Measurements from ENCODE around the gene RAB3GAP2. TPM values are rescaled to one million over a fixed set of nuclear protein-coding genes. Genes with fewer than 3 reads are reported as not detected.
"Not testable (repeated sequence)": the region's sequence is repeated elsewhere in the genome, so short reads cannot be mapped to it uniquely, and the experiment has no call there.

The RAB3GAP2 gene
- total and polyA plus RNA-seq, 2 experiments from 2014 or later, result 15.8 to 22.6 TPM

DNA sequence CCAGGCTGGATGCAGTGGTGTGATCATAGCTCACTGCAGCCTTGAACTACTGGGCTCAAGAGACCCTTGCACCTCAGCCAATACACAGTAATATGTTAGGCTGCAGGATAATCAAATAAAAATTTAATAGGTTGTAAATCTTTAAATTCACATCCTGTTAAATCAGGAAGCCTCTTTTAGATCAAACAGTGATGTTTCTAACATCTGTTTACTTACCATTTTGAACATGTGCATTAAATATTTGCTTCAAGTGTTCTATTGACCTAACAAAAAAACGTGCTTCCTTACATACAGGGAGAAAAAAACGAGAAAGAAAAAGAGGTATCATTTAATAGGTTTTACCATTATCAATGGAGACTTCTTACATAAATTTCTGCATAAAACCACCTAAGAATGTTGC is 107.7 kb downstream of the RAB3GAP2 start:
- no peak overlapping the region for H3K27ac ChIP-seq
- no peak for TF ChIP-seq EZH2 (IDR thresholded peaks at IDR 0.05; ENCODE audit: insufficient read depth, poor library complexity, severe bottlenecking)
- no peak for TF ChIP-seq EZH2phosphoT487 (IDR thresholded peaks at IDR 0.05; ENCODE audit: insufficient read depth, low read depth)
- H3K9me3 ChIP-seq (ENCODE audit: low read depth), result no peaks in the 10 kb centered on the region
- no peaks in the 10 kb centered on the region for H3F3A ChIP-seq (ENCODE audit: insufficient read depth)
- no peak overlapping the region for H3K4me2 ChIP-seq (ENCODE audit: unreplicated experiment)
- no peak overlapping the region for H3K4me3 ChIP-seq
- H3K9ac ChIP-seq, result no peak overlapping the region
- in situ Hi-C loops (cut with MboI), result no loop called here
- 0 out of 2 replicates have a peak, but pooled peaks cover 9% of the 10 kb centered on the region for H3K79me2 ChIP-seq (ENCODE audit: insufficient read depth)
- no peak for DNase-seq
- H3K4me1 ChIP-seq (ENCODE audit: insufficient read depth), result no peaks in the 10 kb centered on the region
- 2 to 8% methylated on average over 2 of the region's 2 CpGs for WGBS, 2 experiments (ENCODE audit: low coverage in 1 of 2, low lambda C conversion rate in 2 of 2, missing lambda C conversion rate in 2 of 2)
- no peaks in the 10 kb centered on the region for H3K27me3 ChIP-seq (replicated peaks; ENCODE audit: insufficient read depth)
- peaks cover 62% of the 10 kb centered on the region for H3K36me3 ChIP-seq (ENCODE audit: low read depth)
- H4K20me1 ChIP-seq (ENCODE audit: insufficient read depth), result no peaks in the 10 kb centered on the region
- H3K9me2 ChIP-seq (ENCODE audit: insufficient read depth), result no peaks in the 10 kb centered on the region
- no peak overlapping the region for H2AFZ ChIP-seq

GRCh38 chr1:220164116-220164515 is 108.1 kb downstream of the RAB3GAP2 start:
- Histone ChIP-seq H3K27me3 (replicated peaks; ENCODE audit: insufficient read depth) (no peaks in the 10 kb centered on the region), H3K9ac (no peak overlapping the region), H2AFZ (no peak overlapping the region), H3K79me2 (ENCODE audit: insufficient read depth) (0 out of 2 replicates have a peak, but pooled peaks cover 6% of the 10 kb centered on the region), H3K9me3 (ENCODE audit: low read depth) (no peaks in the 10 kb centered on the region), H4K20me1 (ENCODE audit: insufficient read depth) (no peaks in the 10 kb centered on the region), H3K36me3 (ENCODE audit: low read depth) (peaks cover 62% of the 10 kb centered on the region), H3K4me3 (no peak overlapping the region), H3K9me2 (ENCODE audit: insufficient read depth) (no peaks in the 10 kb centered on the region), H3K27ac (no peak overlapping the region), H3F3A (ENCODE audit: insufficient read depth) (no peaks in the 10 kb centered on the region), H3K4me2 (ENCODE audit: unreplicated experiment) (no peak overlapping the region), H3K4me1 (ENCODE audit: insufficient read depth) (no peaks in the 10 kb centered on the region)
- no peak for DNase-seq
- 100% methylated on average over 1 of the region's 1 CpG for WGBS, 2 experiments (ENCODE audit: low coverage in 1 of 2, low lambda C conversion rate in 2 of 2, missing lambda C conversion rate in 2 of 2)
- TF ChIP-seq EZH2 (IDR thresholded peaks at IDR 0.05; ENCODE audit: insufficient read depth, poor library complexity, severe bottlenecking), result no peak
- no peak for TF ChIP-seq EZH2phosphoT487 (IDR thresholded peaks at IDR 0.05; ENCODE audit: insufficient read depth, low read depth)
- in situ Hi-C loops (cut with MboI), result no loop called here

DNA sequence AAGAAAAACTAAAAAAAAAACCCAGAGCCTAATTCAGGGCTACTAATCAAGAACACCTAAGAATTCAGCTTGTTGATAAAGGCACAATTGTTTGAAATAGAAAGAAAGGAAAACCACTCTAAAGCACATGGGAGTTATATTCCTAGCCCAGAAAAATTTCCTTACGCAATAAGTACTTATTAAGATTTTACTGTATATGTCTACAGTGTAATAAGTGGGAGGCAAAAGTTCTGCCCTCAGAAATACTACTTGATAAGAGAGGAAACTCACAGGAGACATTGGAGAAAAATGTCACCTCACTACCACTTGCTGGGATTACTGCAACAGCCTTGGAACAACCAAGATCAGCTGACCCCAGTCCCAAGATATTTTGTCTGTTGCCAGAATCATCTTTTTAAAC is 112.2 kb downstream of the RAB3GAP2 start:
- Histone ChIP-seq H3K9ac (no peak overlapping the region), H4K20me1 (ENCODE audit: insufficient read depth) (no peaks in the 10 kb centered on the region), H3K27ac (no peak overlapping the region), H3K9me2 (ENCODE audit: insufficient read depth) (no peaks in the 10 kb centered on the region), H3K79me2 (ENCODE audit: insufficient read depth) (no peaks in the 10 kb centered on the region), H3F3A (ENCODE audit: insufficient read depth) (no peaks in the 10 kb centered on the region), H3K4me2 (ENCODE audit: unreplicated experiment) (no peak overlapping the region), H3K36me3 (ENCODE audit: low read depth) (peaks cover 65% of the 10 kb centered on the region), H3K27me3 (replicated peaks; ENCODE audit: insufficient read depth) (no peaks in the 10 kb centered on the region), H3K9me3 (ENCODE audit: low read depth) (no peaks in the 10 kb centered on the region), H2AFZ (no peak overlapping the region), H3K4me3 (no peak overlapping the region), H3K4me1 (ENCODE audit: insufficient read depth) (no peaks in the 10 kb centered on the region)
- in situ Hi-C loops (cut with MboI), result no loop called here
- 96 to 100% methylated on average over 1 of the region's 1 CpG for WGBS, 2 experiments (ENCODE audit: low coverage in 1 of 2, low lambda C conversion rate in 2 of 2, missing lambda C conversion rate in 2 of 2)
- TF ChIP-seq EZH2phosphoT487 (IDR thresholded peaks at IDR 0.05; ENCODE audit: insufficient read depth, low read depth) (no peak), EZH2 (IDR thresholded peaks at IDR 0.05; ENCODE audit: insufficient read depth, poor library complexity, severe bottlenecking) (no peak)
- no peak for DNase-seq

- Histone ChIP-seq H3K4me3 (no peak overlapping the region), H3K9ac (no peak overlapping the region), H3K27ac (no peak overlapping the region), H4K20me1 (ENCODE audit: insufficient read depth) (no peaks in the 10 kb centered on the region), H3K9me3 (ENCODE audit: low read depth) (no peaks in the 10 kb centered on the region), H3F3A (ENCODE audit: insufficient read depth) (no peaks in the 10 kb centered on the region), H2AFZ (no peak overlapping the region), H3K4me1 (ENCODE audit: insufficient read depth) (no peaks in the 10 kb centered on the region), H3K9me2 (ENCODE audit: insufficient read depth) (no peaks in the 10 kb centered on the region), H3K4me2 (ENCODE audit: unreplicated experiment) (no peak overlapping the region), H3K27me3 (replicated peaks; ENCODE audit: insufficient read depth) (no peaks in the 10 kb centered on the region), H3K36me3 (ENCODE audit: low read depth) (peaks cover 61% of the 10 kb centered on the region), H3K79me2 (ENCODE audit: insufficient read depth) (no peaks in the 10 kb centered on the region)
- no peak for DNase-seq
- WGBS, 2 experiments (ENCODE audit: low coverage in 1 of 2, low lambda C conversion rate in 2 of 2, missing lambda C conversion rate in 2 of 2), result 98 to 100% methylated on average over 3 of the region's 3 CpGs
- TF ChIP-seq EZH2phosphoT487 (IDR thresholded peaks at IDR 0.05; ENCODE audit: insufficient read depth, low read depth) (no peak), EZH2 (IDR thresholded peaks at IDR 0.05; ENCODE audit: insufficient read depth, poor library complexity, severe bottlenecking) (no peak)
- in situ Hi-C loops (cut with MboI), result no loop called here
These were observed 113.2 kb downstream of the RAB3GAP2 start for GRCh38 chr1:220159041-220159440.

DNA sequence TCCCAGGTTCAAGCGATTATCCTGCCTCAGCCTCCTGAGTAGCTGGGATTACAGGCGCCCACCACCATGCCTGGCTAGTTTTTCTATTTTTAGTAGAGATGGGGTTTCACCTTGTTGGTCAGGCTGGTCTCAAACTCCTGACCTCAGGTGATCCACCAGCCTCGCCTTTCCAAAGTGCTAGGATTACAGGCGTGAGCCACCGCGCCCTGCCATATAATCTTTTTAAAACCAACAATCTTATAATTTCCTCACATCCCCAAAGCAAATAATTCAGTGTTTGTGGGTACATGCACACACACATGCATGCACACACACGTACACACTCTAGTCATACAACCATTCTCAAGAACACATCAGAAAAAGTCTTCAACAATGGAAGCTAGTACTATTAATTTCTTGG is 113.7 kb downstream of the RAB3GAP2 start:
- WGBS, 2 experiments (ENCODE audit: low coverage in 1 of 2, low lambda C conversion rate in 2 of 2, missing lambda C conversion rate in 2 of 2), result 97 to 99% methylated on average over 7 of the region's 7 CpGs
- H2AFZ ChIP-seq; DNase-seq; H3K79me2 ChIP-seq (ENCODE audit: insufficient read depth); H3K4me3 ChIP-seq; H3K4me1 ChIP-seq (ENCODE audit: insufficient read depth); H3F3A ChIP-seq (ENCODE audit: insufficient read depth); H3K9me2 ChIP-seq (ENCODE audit: insufficient read depth); H3K4me2 ChIP-seq (ENCODE audit: unreplicated experiment); H4K20me1 ChIP-seq (ENCODE audit: insufficient read depth); H3K9me3 ChIP-seq (ENCODE audit: low read depth); in situ Hi-C loops (cut with MboI); H3K27me3 ChIP-seq (replicated peaks; ENCODE audit: insufficient read depth); H3K27ac ChIP-seq; H3K9ac ChIP-seq: not testable (repeated sequence)
- peaks cover 64% of the 10 kb centered on the region for H3K36me3 ChIP-seq (ENCODE audit: low read depth)

All from GM23248 (cell line).